Endothelial cell of umbilical vein (primary cell): ENCODE results near the gene CRK.

Experiments used
- EZH2 ChIP-seq: IDR thresholded peaks from 2 replicates; pipeline ENCODE4 v1.6.1; 2012; ENCODE audit warnings: borderline replicate concordance, low read depth, mild to moderate bottlenecking, moderate library complexity, low read length, inconsistent platforms; ENCODE audit not compliant: severe bottlenecking
- JUN ChIP-seq: IDR thresholded peaks from 2 replicates; pipeline ENCODE4 v1.6.1; 2011; ENCODE audit warnings: borderline replicate concordance, low read depth; ENCODE audit not compliant: insufficient read length, insufficient read depth
- MYC ChIP-seq: IDR thresholded peaks from one replicate; pipeline ENCODE4 v1.6.1; 2011; ENCODE audit warnings: mild to moderate bottlenecking, low read depth, low read length
- POLR2A ChIP-seq: IDR thresholded peaks from 2 replicates; pipeline ENCODE4 v1.6.1; 2012; ENCODE audit warnings: low read depth, mild to moderate bottlenecking, control low read depth, low read length
- POLR2AphosphoS5 ChIP-seq: IDR thresholded peaks from 2 replicates; pipeline ENCODE4 v1.6.1; 2012; ENCODE audit warnings: low read depth, mild to moderate bottlenecking, control low read depth, low read length, moderate library complexity; ENCODE audit not compliant: insufficient read depth
- TF ChIP-seq, protein P1 (sequence below), 2 donors: IDR thresholded peaks; 1 replicate in 1 of 2; 2 replicates in 1 of 2; pipeline ENCODE4 v1.5.1; 2011; ENCODE audit warnings: low read length in 2 of 2, mild to moderate bottlenecking in 2 of 2, moderate library complexity in 2 of 2, control low read depth in 1 of 2, inconsistent platforms in 1 of 2, low read depth in 1 of 2; ENCODE audit not compliant: insufficient read depth in 1 of 2; ENCODE audit errors: extremely low read depth in 1 of 2

DNA sequence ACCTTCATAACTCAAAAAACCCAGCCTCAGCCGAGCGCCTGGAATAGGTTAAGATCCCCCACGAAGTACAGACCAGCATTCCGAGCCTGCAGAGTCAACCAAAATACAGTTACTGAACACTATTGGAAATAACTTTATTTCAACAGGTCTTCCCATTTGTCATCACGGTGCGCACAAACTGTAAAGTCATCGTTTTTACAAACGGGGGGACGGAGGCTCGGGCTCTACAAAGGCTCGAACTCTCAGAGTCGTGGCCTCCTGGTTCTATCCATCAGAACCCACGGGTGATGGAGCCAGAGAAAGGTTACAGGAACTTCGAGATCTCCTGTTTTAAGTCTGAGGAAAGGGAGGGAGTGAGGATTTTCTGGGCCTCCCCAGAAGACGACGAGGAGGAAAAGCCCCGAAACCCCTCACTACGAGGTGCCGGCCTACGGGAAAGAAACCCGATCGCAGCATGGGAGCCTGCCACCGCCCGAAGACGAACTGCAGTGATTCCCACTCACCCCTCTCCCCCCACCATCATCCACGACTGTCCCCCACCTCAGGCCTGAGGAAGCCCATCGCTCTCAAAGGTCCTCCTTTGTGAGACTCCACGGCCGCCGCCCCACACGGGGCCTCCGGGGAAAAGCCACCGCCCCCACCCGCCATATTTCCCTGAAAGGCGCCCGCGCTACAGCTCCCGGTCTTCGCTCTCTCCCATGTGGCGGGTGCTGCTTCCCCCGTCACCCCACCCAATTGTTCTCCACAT lies 56.9 kb downstream of the CRK start:
- TF ChIP-seq, protein P1, sequence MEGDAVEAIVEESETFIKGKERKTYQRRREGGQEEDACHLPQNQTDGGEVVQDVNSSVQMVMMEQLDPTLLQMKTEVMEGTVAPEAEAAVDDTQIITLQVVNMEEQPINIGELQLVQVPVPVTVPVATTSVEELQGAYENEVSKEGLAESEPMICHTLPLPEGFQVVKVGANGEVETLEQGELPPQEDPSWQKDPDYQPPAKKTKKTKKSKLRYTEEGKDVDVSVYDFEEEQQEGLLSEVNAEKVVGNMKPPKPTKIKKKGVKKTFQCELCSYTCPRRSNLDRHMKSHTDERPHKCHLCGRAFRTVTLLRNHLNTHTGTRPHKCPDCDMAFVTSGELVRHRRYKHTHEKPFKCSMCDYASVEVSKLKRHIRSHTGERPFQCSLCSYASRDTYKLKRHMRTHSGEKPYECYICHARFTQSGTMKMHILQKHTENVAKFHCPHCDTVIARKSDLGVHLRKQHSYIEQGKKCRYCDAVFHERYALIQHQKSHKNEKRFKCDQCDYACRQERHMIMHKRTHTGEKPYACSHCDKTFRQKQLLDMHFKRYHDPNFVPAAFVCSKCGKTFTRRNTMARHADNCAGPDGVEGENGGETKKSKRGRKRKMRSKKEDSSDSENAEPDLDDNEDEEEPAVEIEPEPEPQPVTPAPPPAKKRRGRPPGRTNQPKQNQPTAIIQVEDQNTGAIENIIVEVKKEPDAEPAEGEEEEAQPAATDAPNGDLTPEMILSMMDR (IDR thresholded peaks at IDR 0.05; ENCODE audit: extremely low read depth in 1 of 2, insufficient read depth in 1 of 2, low read depth in 1 of 2, low read length in 2 of 2): no peak
- TF ChIP-seq MYC (no peak), POLR2A (no peak), JUN (no peak), EZH2 (no peak), POLR2AphosphoS5 (no peak)
